Neural cell (in vitro differentiated cells): ENCODE measurements around the gene CCDC68. TPM values are rescaled to one million over a fixed set of nuclear protein-coding genes. Genes with fewer than 3 reads are reported as not detected.

Experiments
- H2AFZ ChIP-seq: fragments of 200-600, 300-800 bp; sonication (generic), shearing (Covaris generic); 2 replicates; pipeline ENCODE4 v1.6.0; 2014; ENCODE audit warnings: low read depth, mild to moderate bottlenecking, antibody characterized with exemption, low read length, moderate library complexity
- H3F3A ChIP-seq: fragments of 200-600 bp; shearing (Covaris generic); 2 replicates; pipeline ENCODE4 v1.6.1; 2016; ENCODE audit warnings: mild to moderate bottlenecking, moderate library complexity, mixed read lengths, antibody characterized with exemption, low read length; ENCODE audit not compliant: insufficient read depth, poor library complexity, severe bottlenecking
- H3K27ac ChIP-seq: fragments of 200-600, 300-800 bp; sonication (generic), shearing (Covaris generic); 2 replicates; pipeline ENCODE4 v1.5.1; 2014; ENCODE audit warnings: mild to moderate bottlenecking, low read length, moderate library complexity
- H3K27me3 ChIP-seq: fragments of 300-800, 200-600 bp; sonication (generic), shearing (Covaris generic); 2 replicates; pipeline ENCODE4 v1.6.0; 2014; ENCODE audit warnings: mild to moderate bottlenecking, low read depth, low read length, moderate library complexity; ENCODE audit not compliant: insufficient read depth
- H3K36me3 ChIP-seq: fragments of 300-800, 200-600 bp; sonication (generic), shearing (Covaris generic); 2 replicates; pipeline ENCODE4 v1.5.1; 2014; ENCODE audit warnings: mild to moderate bottlenecking, antibody characterized with exemption, low read length, moderate library complexity; ENCODE audit not compliant: insufficient read depth
- H3K4me2 ChIP-seq: fragments of 300-800, 200-600 bp; sonication (generic), shearing (Covaris generic); 2 replicates; pipeline ENCODE4 v1.6.0; 2014; ENCODE audit warnings: mild to moderate bottlenecking, low read length
- H3K4me3 ChIP-seq: fragments of 300-800, 200-600 bp; sonication (generic), shearing (Covaris generic); 2 replicates; pipeline ENCODE4 v1.5.1; 2014; ENCODE audit warnings: mild to moderate bottlenecking, low read length, moderate library complexity
- H3K79me2 ChIP-seq: fragments of 200-600 bp; shearing (Covaris generic); replicated peaks from 2 replicates; pipeline ENCODE4 v1.6.0; 2014; ENCODE audit warnings: mild to moderate bottlenecking, low read length, moderate library complexity; ENCODE audit not compliant: insufficient read depth
- H3K9ac ChIP-seq: fragments of 300-800, 200-600 bp; sonication (generic), shearing (Covaris generic); 2 replicates; pipeline ENCODE4 v1.6.1; 2016; ENCODE audit warnings: mild to moderate bottlenecking, low read length, mixed read lengths
- H3K9me2 ChIP-seq: fragments of 200-600 bp; shearing (Covaris generic); 2 replicates; pipeline ENCODE4 v1.6.1; 2016; ENCODE audit warnings: mild to moderate bottlenecking, low read length, mixed read lengths; ENCODE audit not compliant: insufficient read depth
- H3K9me3 ChIP-seq: fragments of 200-600, 300-800 bp; sonication (generic), shearing (Covaris generic); 2 replicates; pipeline ENCODE4 v1.6.1; 2016; ENCODE audit warnings: mild to moderate bottlenecking, mixed run types, low read length, moderate library complexity, mixed read lengths
- H4K20me1 ChIP-seq: fragments of 200-600 bp; shearing (Covaris generic); 2 replicates; pipeline ENCODE4 v1.6.1; 2016; ENCODE audit warnings: mild to moderate bottlenecking, mixed run types; ENCODE audit not compliant: insufficient read depth
- EP300 ChIP-seq: fragments of 450-650 bp; conservative IDR thresholded peaks from 2 replicates; pipeline ENCODE4 v1.6.1; 2014; ENCODE audit warnings: antibody characterized with exemption, mild to moderate bottlenecking, moderate library complexity; ENCODE audit not compliant: poor library complexity, severe bottlenecking
- EZH2 ChIP-seq: fragments of 200-600, 300-800 bp; shearing (Covaris generic), sonication (generic); IDR thresholded peaks from 2 replicates; pipeline ENCODE4 v1.6.1; 2014; ENCODE audit warnings: antibody characterized with exemption, low read length, borderline replicate concordance, mild to moderate bottlenecking; ENCODE audit not compliant: insufficient read depth, poor library complexity, severe bottlenecking
- MXI1 ChIP-seq: fragments of 450-650 bp; conservative IDR thresholded peaks from 2 replicates; pipeline ENCODE4 v1.6.1; 2014; ENCODE audit warnings: antibody characterized with exemption, mild to moderate bottlenecking; ENCODE audit not compliant: poor library complexity, severe bottlenecking
- POLR2AphosphoS5 ChIP-seq: IDR thresholded peaks from 2 replicates; pipeline ENCODE4 v1.6.1; 2012
- RAD21 ChIP-seq: fragments of 450-650 bp; conservative IDR thresholded peaks from 2 replicates; pipeline ENCODE4 v1.6.1; 2014; ENCODE audit warnings: antibody characterized with exemption, mild to moderate bottlenecking, moderate library complexity
- SMC3 ChIP-seq: fragments of 450-650 bp; conservative IDR thresholded peaks from 2 replicates; pipeline ENCODE4 v1.6.1; 2014; ENCODE audit warnings: antibody characterized with exemption, mild to moderate bottlenecking, moderate library complexity; ENCODE audit not compliant: poor library complexity
- TAF1 ChIP-seq: IDR thresholded peaks from 2 replicates; pipeline ENCODE4 v1.6.1; 2012; ENCODE audit warnings: low read depth
- polyA plus RNA-seq: library from polyadenylated mRNA; depleted of rRNA; stranded (reverse); fragments of >200 nt; gene quantifications from 2 replicates; pipeline ENCODE4 v1.2.3, GENCODE V29; 2014
- TF ChIP-seq, protein P1 (sequence below): IDR thresholded peaks from 2 replicates; pipeline ENCODE4 v1.6.1; 2012; ENCODE audit warnings: borderline replicate concordance
- TF ChIP-seq, protein P2 (sequence below): fragments of 450-650 bp; IDR thresholded peaks from 2 replicates; pipeline ENCODE4 v1.5.1; 2014; ENCODE audit warnings: antibody characterized with exemption, mild to moderate bottlenecking, moderate library complexity; ENCODE audit not compliant: poor library complexity, severe bottlenecking

The CCDC68 gene
- polyA plus RNA-seq, 1 donor from 2014 or later, result 0.30 TPM

DNA sequence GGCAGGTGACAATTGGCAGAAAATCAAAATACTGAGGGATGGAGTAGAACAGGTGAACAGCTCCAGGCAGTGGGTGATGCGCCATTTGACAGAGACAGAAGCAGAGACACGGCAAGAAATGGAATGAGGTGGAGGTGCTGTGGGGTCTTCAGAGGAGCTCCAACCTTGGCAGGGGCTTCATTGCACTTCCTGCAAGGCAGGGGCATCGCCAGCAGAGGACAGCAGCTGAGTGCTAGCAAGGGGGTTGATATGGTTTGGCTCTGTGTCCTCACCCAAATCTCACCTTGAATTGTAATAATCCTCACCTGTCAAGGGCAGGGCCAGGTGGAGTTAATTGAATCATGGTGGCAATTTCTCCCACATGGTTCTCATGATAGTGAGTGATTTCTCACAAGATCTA, 42.8 kb downstream of the CCDC68 start:
- H3K27me3 ChIP-seq, result no peaks in the 10 kb centered on the region
- H3K4me3 ChIP-seq, result no peak overlapping the region
- H3K4me2 ChIP-seq, result no peak overlapping the region
- no peaks in the 10 kb centered on the region for H3K9me2 ChIP-seq
- H3K27ac ChIP-seq, result no peak overlapping the region
- TF ChIP-seq RAD21 (no peak), SMC3 (no peak), MXI1 (no peak), POLR2AphosphoS5 (no peak), TAF1 (no peak), EP300 (no peak), EZH2 (no peak)
- TF ChIP-seq, protein P1, sequence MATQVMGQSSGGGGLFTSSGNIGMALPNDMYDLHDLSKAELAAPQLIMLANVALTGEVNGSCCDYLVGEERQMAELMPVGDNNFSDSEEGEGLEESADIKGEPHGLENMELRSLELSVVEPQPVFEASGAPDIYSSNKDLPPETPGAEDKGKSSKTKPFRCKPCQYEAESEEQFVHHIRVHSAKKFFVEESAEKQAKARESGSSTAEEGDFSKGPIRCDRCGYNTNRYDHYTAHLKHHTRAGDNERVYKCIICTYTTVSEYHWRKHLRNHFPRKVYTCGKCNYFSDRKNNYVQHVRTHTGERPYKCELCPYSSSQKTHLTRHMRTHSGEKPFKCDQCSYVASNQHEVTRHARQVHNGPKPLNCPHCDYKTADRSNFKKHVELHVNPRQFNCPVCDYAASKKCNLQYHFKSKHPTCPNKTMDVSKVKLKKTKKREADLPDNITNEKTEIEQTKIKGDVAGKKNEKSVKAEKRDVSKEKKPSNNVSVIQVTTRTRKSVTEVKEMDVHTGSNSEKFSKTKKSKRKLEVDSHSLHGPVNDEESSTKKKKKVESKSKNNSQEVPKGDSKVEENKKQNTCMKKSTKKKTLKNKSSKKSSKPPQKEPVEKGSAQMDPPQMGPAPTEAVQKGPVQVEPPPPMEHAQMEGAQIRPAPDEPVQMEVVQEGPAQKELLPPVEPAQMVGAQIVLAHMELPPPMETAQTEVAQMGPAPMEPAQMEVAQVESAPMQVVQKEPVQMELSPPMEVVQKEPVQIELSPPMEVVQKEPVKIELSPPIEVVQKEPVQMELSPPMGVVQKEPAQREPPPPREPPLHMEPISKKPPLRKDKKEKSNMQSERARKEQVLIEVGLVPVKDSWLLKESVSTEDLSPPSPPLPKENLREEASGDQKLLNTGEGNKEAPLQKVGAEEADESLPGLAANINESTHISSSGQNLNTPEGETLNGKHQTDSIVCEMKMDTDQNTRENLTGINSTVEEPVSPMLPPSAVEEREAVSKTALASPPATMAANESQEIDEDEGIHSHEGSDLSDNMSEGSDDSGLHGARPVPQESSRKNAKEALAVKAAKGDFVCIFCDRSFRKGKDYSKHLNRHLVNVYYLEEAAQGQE, result no peak
- TF ChIP-seq, protein P2, sequence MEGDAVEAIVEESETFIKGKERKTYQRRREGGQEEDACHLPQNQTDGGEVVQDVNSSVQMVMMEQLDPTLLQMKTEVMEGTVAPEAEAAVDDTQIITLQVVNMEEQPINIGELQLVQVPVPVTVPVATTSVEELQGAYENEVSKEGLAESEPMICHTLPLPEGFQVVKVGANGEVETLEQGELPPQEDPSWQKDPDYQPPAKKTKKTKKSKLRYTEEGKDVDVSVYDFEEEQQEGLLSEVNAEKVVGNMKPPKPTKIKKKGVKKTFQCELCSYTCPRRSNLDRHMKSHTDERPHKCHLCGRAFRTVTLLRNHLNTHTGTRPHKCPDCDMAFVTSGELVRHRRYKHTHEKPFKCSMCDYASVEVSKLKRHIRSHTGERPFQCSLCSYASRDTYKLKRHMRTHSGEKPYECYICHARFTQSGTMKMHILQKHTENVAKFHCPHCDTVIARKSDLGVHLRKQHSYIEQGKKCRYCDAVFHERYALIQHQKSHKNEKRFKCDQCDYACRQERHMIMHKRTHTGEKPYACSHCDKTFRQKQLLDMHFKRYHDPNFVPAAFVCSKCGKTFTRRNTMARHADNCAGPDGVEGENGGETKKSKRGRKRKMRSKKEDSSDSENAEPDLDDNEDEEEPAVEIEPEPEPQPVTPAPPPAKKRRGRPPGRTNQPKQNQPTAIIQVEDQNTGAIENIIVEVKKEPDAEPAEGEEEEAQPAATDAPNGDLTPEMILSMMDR, result no peak
- no peaks in the 10 kb centered on the region for H4K20me1 ChIP-seq
- H2AFZ ChIP-seq, result no peak overlapping the region
- no peaks in the 10 kb centered on the region for H3K36me3 ChIP-seq
- H3K9me3 ChIP-seq, result no peaks in the 10 kb centered on the region
- no peak overlapping the region for H3K9ac ChIP-seq
- peaks cover 5% of the 10 kb centered on the region for H3F3A ChIP-seq
- H3K79me2 ChIP-seq, result no peaks in the 10 kb centered on the region

DNA sequence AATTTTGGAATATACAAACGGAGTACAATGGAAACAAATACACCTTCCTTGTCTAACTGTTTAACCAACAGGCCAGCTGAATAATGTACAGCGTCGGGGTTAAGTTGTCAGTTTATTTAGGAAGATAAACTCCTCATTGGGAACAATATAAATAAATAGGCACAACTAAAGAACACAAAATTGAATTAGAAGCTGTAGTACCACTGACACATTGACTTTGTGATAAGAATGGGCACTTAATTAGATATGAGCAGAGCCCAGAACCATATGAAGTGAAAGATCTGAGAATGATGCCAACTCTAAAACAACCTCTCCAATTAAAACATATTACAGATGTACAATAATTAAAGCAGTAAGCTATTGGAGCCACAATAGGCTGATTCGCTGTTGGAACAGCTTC, 44.4 kb downstream of the CCDC68 start:
- no peaks in the 10 kb centered on the region for H3K27me3 ChIP-seq
- TF ChIP-seq, protein P1, result no peak
- TF ChIP-seq TAF1, result no peak
- no peak for TF ChIP-seq RAD21
- TF ChIP-seq SMC3, result no peak
- TF ChIP-seq EP300, result no peak
- TF ChIP-seq, protein P2, result no peak
- TF ChIP-seq POLR2AphosphoS5, result no peak
- no peak for TF ChIP-seq MXI1
- TF ChIP-seq EZH2, result no peak
- H3K9ac ChIP-seq, result no peak overlapping the region
- H3K9me2 ChIP-seq, result no peaks in the 10 kb centered on the region
- H3K9me3 ChIP-seq, result no peaks in the 10 kb centered on the region
- H3K4me3 ChIP-seq, result no peak overlapping the region
- H3K4me2 ChIP-seq, result no peak overlapping the region
- no peak overlapping the region for H3K27ac ChIP-seq
- no peak overlapping the region for H2AFZ ChIP-seq
- no peaks in the 10 kb centered on the region for H3K79me2 ChIP-seq
- H3F3A ChIP-seq, result peaks cover 5% of the 10 kb centered on the region
- H3K36me3 ChIP-seq, result no peaks in the 10 kb centered on the region
- H4K20me1 ChIP-seq, result no peaks in the 10 kb centered on the region
